HG03571 (cell line): ENCODE measurements around the gene KIR3DL1.
"Not testable (repeated sequence)": the region's sequence is repeated elsewhere in the genome, so short reads cannot be mapped to it uniquely, and the experiment has no call there.

ENCODE experiments used
- ATAC-seq: cut with Tn5 transposase; IDR thresholded peaks from one replicate; pipeline ENCODE4 v1.9.1; 2021; ENCODE audit not compliant: unreplicated experiment

Gene KIR3DL1

GRCh38 chr19:54806516-54806838, 9.8 kb upstream of the KIR3DL1 start:
- ATAC-seq = no peak

GRCh38 chr19:54814571-54814970, 1.7 kb upstream of the KIR3DL1 start:
- ATAC-seq = not testable (repeated sequence)

- ATAC-seq = no peak
Observed at GRCh38 chr19:54817670-54818536, 1.6 kb downstream of the KIR3DL1 start.

- ATAC-seq = not testable (repeated sequence)
Observed at GRCh38 chr19:54824416-54824815, 8.1 kb downstream of the KIR3DL1 start.

- ATAC-seq = not testable (repeated sequence)
Observed at GRCh38 chr19:54825326-54825725, 9.1 kb downstream of the KIR3DL1 start.

- not testable (repeated sequence) for ATAC-seq
Observed at GRCh38 chr19:54828064-54828463, 11.8 kb downstream of the KIR3DL1 start.

GRCh38 chr19:54832496-54832895, 16.2 kb downstream of the KIR3DL1 start, which contains the start of gene KIR2DS4:
Gene KIR2DS4 (plus strand): TSS chr19:54832676.
- ATAC-seq = not testable (repeated sequence)

- ATAC-seq = not testable (repeated sequence)
Observed at GRCh38 chr19:54835126-54835525, 18.9 kb downstream of the KIR3DL1 start.

GRCh38 chr19:54837522-54837921, 21.3 kb downstream of the KIR3DL1 start:
- not testable (repeated sequence) for ATAC-seq

GRCh38 chr19:54843171-54843570, 26.9 kb downstream of the KIR3DL1 start:
- ATAC-seq = not testable (repeated sequence)

- ATAC-seq = not testable (repeated sequence)
Observed at GRCh38 chr19:54850061-54850640, 33.9 kb downstream of the KIR3DL1 start, which contains the start of gene KIR3DL2. Gene KIR3DL2 (plus strand): TSS chr19:54850443. CDS start chr19:54850476, 33 bp downstream.

- no peak for ATAC-seq
Observed at GRCh38 chr19:54850930-54851329, 34.7 kb downstream of the KIR3DL1 start.

- ATAC-seq = no peak
Observed at GRCh38 chr19:54851353-54851752, 35.1 kb downstream of the KIR3DL1 start.

- not testable (repeated sequence) for ATAC-seq
Observed at GRCh38 chr19:54855241-54855640, 39.0 kb downstream of the KIR3DL1 start.

- not testable (repeated sequence) for ATAC-seq
Observed at GRCh38 chr19:54858476-54858875, 42.2 kb downstream of the KIR3DL1 start.

- ATAC-seq = not testable (repeated sequence)
Observed at GRCh38 chr19:54859421-54859820, 43.2 kb downstream of the KIR3DL1 start.

GRCh38 chr19:54863459-54863858, 47.2 kb downstream of the KIR3DL1 start:
- not testable (repeated sequence) for ATAC-seq

GRCh38 chr19:54871696-54872095, 55.4 kb downstream of the KIR3DL1 start:
- no peak for ATAC-seq

- no peak for ATAC-seq
Observed at GRCh38 chr19:54873990-54874389, 57.7 kb downstream of the KIR3DL1 start, which contains the start of gene FCAR. Gene FCAR (plus strand): TSS chr19:54874235. CDS start chr19:54874290, 55 bp downstream.

GRCh38 chr19:54875506-54875905, 59.2 kb downstream of the KIR3DL1 start:
- ATAC-seq = no peak

GRCh38 chr19:54877471-54877870, 61.2 kb downstream of the KIR3DL1 start:
- ATAC-seq = no peak
